SK-N-MC (cell line): ENCODE measurements around the gene TPM1.

Experiments used
- DNase-seq: peaks from one replicate; pipeline ENCODE4 v3.0.0-alpha.2; 2011; ENCODE audit warnings: low read depth, low spot score
- H3K27ac ChIP-seq: fragments of 200-600 bp; sonication (generic); 2 replicates; pipeline ENCODE4 v1.5.1; 2016; ENCODE audit warnings: mixed run types
- H3K36me3 ChIP-seq: fragments of 200-600 bp; sonication (generic); 2 replicates; pipeline ENCODE4 v1.6.1; 2017; ENCODE audit warnings: antibody characterized with exemption, low read length, mixed read lengths; ENCODE audit not compliant: insufficient read depth
- H3K4me3 ChIP-seq: fragments of 200-600 bp; sonication (generic); 2 replicates; pipeline ENCODE4 v1.5.1; 2016
- H3K9ac ChIP-seq: fragments of 200-600 bp; sonication (generic); 2 replicates; pipeline ENCODE4 v1.8.0; 2017; ENCODE audit warnings: mixed run types, mixed read lengths; ENCODE audit not compliant: insufficient read length
- H3K9me3 ChIP-seq: fragments of 200-600 bp; sonication (generic); 2 replicates; pipeline ENCODE4 v1.6.1; 2017; ENCODE audit warnings: low read depth, mild to moderate bottlenecking, antibody characterized with exemption, low read length, moderate library complexity, mixed read lengths
- EZH2 ChIP-seq: fragments of 200-600 bp; sonication (generic); IDR thresholded peaks from one replicate; pipeline ENCODE4 v1.6.1; 2017; ENCODE audit warnings: antibody characterized with exemption
- FOXP2 ChIP-seq: optimal IDR thresholded peaks from 2 replicates; pipeline ENCODE3; 2011; ENCODE audit warnings: mild to moderate bottlenecking, moderate library complexity; ENCODE audit not compliant: insufficient read depth; ENCODE audit errors: extremely low read length, control extremely low read depth
- POLR2AphosphoS5 ChIP-seq: IDR thresholded peaks from 2 replicates; pipeline ENCODE4 v1.6.1; 2012; ENCODE audit warnings: mild to moderate bottlenecking, low read depth, low read length, borderline replicate concordance

Gene TPM1

GRCh38 chr15:63061975-63062374, 19.4 kb downstream of the TPM1 start:
- Histone ChIP-seq H3K27ac (no peak overlapping the region), H3K36me3 (peaks cover 36% of the 10 kb centered on the region), H3K9ac (no peak overlapping the region), H3K4me3 (no peak overlapping the region), H3K9me3 (no peaks in the 10 kb centered on the region)
- no peak for TF ChIP-seq FOXP2
- no peak for TF ChIP-seq EZH2
- no peak for DNase-seq

- TF ChIP-seq POLR2AphosphoS5 (no peak), FOXP2 (no peak), EZH2 (no peak)
- DNase-seq: no peak
- Histone ChIP-seq H3K9ac (no peak overlapping the region), H3K36me3 (peaks cover 29% of the 10 kb centered on the region), H3K27ac (no peak overlapping the region), H3K4me3 (no peak overlapping the region), H3K9me3 (no peaks in the 10 kb centered on the region)
These were observed 20.7 kb downstream of the TPM1 start for GRCh38 chr15:63063164-63063756.

GRCh38 chr15:63063877-63064409, 21.4 kb downstream of the TPM1 start:
- Histone ChIP-seq H3K36me3 (peaks cover 23% of the 10 kb centered on the region), H3K9ac (no peak overlapping the region), H3K4me3 (no peak overlapping the region), H3K27ac (no peak overlapping the region), H3K9me3 (no peaks in the 10 kb centered on the region)
- no peak for DNase-seq
- TF ChIP-seq FOXP2: no peak
- no peak for TF ChIP-seq POLR2AphosphoS5
- TF ChIP-seq EZH2: no peak

DNA sequence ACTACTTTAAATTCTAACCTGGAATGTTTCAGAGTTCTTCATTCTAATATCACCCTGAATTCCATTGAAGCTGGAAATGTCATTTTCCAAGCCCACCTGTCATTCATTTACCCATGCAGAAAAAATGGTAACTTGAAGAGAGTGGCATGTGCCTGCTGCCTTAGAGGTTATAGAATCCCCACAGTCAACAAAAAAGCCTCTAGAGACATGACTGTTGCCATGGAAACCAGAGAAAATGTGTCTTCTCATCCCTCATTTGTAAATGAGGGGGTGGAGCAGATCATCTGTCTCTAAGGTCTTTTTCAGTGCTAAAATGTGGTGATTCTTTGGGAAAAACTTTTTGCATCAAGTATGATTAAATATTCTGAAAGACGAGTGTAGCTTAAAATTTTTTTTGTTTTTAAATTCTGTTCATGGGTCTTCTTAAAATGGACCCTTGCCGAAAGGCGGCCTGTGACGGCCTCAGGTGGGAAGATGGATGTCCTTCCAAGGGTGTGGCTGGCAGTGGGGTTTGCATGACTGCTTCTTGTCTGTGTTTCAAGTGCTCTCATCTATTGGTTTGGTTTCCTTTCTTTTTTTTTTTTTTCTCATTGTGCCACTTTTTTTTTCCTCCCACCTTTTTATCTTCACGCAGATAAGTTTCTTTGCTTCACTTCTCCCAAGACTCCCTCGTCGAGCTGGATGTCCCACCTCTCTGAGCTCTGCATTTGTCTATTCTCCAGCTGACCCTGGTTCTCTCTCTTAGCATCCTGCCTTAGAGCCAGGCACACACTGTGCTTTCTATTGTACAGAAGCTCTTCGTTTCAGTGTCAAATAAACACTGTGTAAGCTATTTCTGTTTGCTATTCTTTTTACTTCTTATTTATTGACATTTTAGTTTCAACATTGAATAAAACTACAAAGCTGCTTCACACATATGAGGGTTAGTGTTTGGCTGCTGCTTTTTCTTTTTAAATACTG, 23.0 kb downstream of the TPM1 start:
- H3K27ac ChIP-seq: no peak overlapping the region
- no peaks in the 10 kb centered on the region for H3K9me3 ChIP-seq
- no peak overlapping the region for H3K4me3 ChIP-seq
- H3K36me3 ChIP-seq: peaks cover 12% of the 10 kb centered on the region; the same call in 1 of the 2 replicates
- TF ChIP-seq FOXP2: no peak
- TF ChIP-seq POLR2AphosphoS5: no peak
- no peak for TF ChIP-seq EZH2
- no peak for DNase-seq
- H3K9ac ChIP-seq: no peak overlapping the region

- Histone ChIP-seq H3K9me3 (no peaks in the 10 kb centered on the region), H3K27ac (no peak overlapping the region), H3K9ac (no peak overlapping the region), H3K4me3 (no peak overlapping the region), H3K36me3 (peaks cover 4% of the 10 kb centered on the region; the same call in 1 of the 2 replicates)
- TF ChIP-seq EZH2 (no peak), FOXP2 (no peak), POLR2AphosphoS5 (no peak)
- no peak for DNase-seq
These were observed 23.7 kb downstream of the TPM1 start for GRCh38 chr15:63066272-63066671.

GRCh38 chr15:63067306-63067705, 24.8 kb downstream of the TPM1 start:
- no peak for DNase-seq
- no peak overlapping the region for H3K4me3 ChIP-seq
- no peak overlapping the region for H3K27ac ChIP-seq
- H3K36me3 ChIP-seq: no peaks in the 10 kb centered on the region
- TF ChIP-seq FOXP2: no peak
- TF ChIP-seq POLR2AphosphoS5: no peak
- no peak for TF ChIP-seq EZH2
- no peak overlapping the region for H3K9ac ChIP-seq
- no peaks in the 10 kb centered on the region for H3K9me3 ChIP-seq

DNA sequence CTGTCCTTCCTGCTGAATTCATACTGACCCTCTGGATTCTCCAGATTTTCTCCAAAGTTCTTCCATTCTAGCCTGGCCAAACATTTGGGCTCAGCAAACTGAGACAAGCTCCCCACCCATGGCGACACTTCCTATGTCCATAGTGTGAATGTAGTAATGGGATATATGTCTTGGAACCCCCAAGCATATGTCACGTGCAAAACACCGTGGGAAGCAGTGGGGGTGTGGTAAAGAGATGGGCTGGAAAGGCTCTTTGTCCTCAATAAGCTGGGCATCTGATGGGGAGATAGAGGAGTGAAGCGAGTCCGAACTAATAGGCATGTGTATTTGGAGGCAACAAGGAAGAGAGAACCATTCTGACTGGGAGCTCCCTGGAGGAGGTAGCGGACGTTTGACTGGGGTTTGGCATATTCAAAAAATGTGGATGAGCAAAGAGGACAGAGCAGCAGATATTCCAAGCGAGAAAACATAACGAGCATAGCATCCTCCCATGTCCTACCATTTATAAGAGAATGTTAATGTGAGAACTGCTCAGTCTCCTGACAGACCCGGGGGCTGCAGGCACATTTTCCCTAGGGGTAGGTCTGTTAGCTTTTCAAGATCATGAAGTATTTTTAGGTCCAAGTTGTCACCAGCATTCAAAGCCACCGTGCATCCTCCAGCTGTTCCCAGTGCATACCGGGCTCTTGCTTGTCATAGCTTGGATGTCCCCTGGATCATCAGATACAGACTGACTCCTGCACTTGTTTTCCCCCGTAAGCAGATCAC, 25.6 kb downstream of the TPM1 start:
- Histone ChIP-seq H3K27ac (no peak overlapping the region), H3K4me3 (no peak overlapping the region), H3K36me3 (no peaks in the 10 kb centered on the region)

More for the DNA sequence above, 25.6 kb downstream of the TPM1 start:
- H3K9me3 ChIP-seq: no peaks in the 10 kb centered on the region
- DNase-seq: no peak
- H3K9ac ChIP-seq: no peak overlapping the region
- no peak for TF ChIP-seq FOXP2
- no peak for TF ChIP-seq EZH2
- TF ChIP-seq POLR2AphosphoS5: no peak
